ENCODE measurements around the gene AP2B1. TPM values are rescaled to one million over a fixed set of nuclear protein-coding genes. Genes with fewer than 3 reads are reported as not detected.

AP2B1 gene
- total and polyA plus RNA-seq, 2 experiments from 2014 or later: 54.7 to 90.9 TPM

GRCh38 chr17:35726953-35727460, 139.9 kb downstream of the AP2B1 start:
- Histone ChIP-seq H3K27ac (peak overlapping the region; percentile 94), H3K4me3 (no peak overlapping the region), H3K9me3 (ENCODE audit: low read depth) (no peaks in the 10 kb centered on the region), H3K36me3 (no peaks in the 10 kb centered on the region), H3K4me1 (ENCODE audit: low read depth) (peaks cover 67% of the 10 kb centered on the region), H3K27me3 (no peaks in the 10 kb centered on the region)
- peak in 1 of 2 donors; percentile 53 for DNase-seq (ENCODE audit: low read depth in 1 of 2, low spot score in 1 of 2)
- TF ChIP-seq CTCF (IDR thresholded peaks at IDR 0.05; ENCODE audit: low read depth, low read length): no peak

- H3K36me3 ChIP-seq: no peaks in the 10 kb centered on the region
- DNase-seq (ENCODE audit: low read depth in 1 of 2, low spot score in 1 of 2): no peak
- H3K27ac ChIP-seq: peak overlapping the region; percentile 94
- H3K4me3 ChIP-seq: no peak overlapping the region
- no peaks in the 10 kb centered on the region for H3K27me3 ChIP-seq
- H3K9me3 ChIP-seq (ENCODE audit: low read depth): no peaks in the 10 kb centered on the region
- peaks cover 67% of the 10 kb centered on the region for H3K4me1 ChIP-seq (ENCODE audit: low read depth)
- no peak for TF ChIP-seq CTCF (IDR thresholded peaks at IDR 0.05; ENCODE audit: low read depth, low read length)
Observed at GRCh38 chr17:35727635-35728034, 140.5 kb downstream of the AP2B1 start.

GRCh38 chr17:35728551-35728950, 141.4 kb downstream of the AP2B1 start:
- Histone ChIP-seq H3K27ac (no peak overlapping the region), H3K36me3 (no peaks in the 10 kb centered on the region), H3K27me3 (no peaks in the 10 kb centered on the region), H3K4me1 (ENCODE audit: low read depth) (peaks cover 62% of the 10 kb centered on the region), H3K9me3 (ENCODE audit: low read depth) (no peaks in the 10 kb centered on the region), H3K4me3 (no peak overlapping the region)
- no peak for TF ChIP-seq CTCF (IDR thresholded peaks at IDR 0.05; ENCODE audit: low read depth, low read length)
- DNase-seq (ENCODE audit: low read depth in 1 of 2, low spot score in 1 of 2): no peak

- Histone ChIP-seq H3K27ac (no peak overlapping the region), H3K27me3 (no peaks in the 10 kb centered on the region), H3K4me3 (no peak overlapping the region), H3K4me1 (ENCODE audit: low read depth) (peaks cover 56% of the 10 kb centered on the region), H3K9me3 (ENCODE audit: low read depth) (no peaks in the 10 kb centered on the region), H3K36me3 (no peaks in the 10 kb centered on the region)
- no peak for TF ChIP-seq CTCF (IDR thresholded peaks at IDR 0.05; ENCODE audit: low read depth, low read length)
- DNase-seq (ENCODE audit: low read depth in 1 of 2, low spot score in 1 of 2): no peak
Observed at GRCh38 chr17:35729405-35729833, 142.3 kb downstream of the AP2B1 start.

- DNase-seq (ENCODE audit: low read depth in 1 of 2, low spot score in 1 of 2): no peak
Observed at GRCh38 chr17:35730400-35731005, 143.4 kb downstream of the AP2B1 start.

More at GRCh38 chr17:35730400-35731005, 143.4 kb downstream of the AP2B1 start:
- peaks cover 46% of the 10 kb centered on the region for H3K4me1 ChIP-seq (ENCODE audit: low read depth)
- no peaks in the 10 kb centered on the region for H3K27me3 ChIP-seq
- no peaks in the 10 kb centered on the region for H3K9me3 ChIP-seq (ENCODE audit: low read depth)
- H3K36me3 ChIP-seq: no peaks in the 10 kb centered on the region
- TF ChIP-seq CTCF (IDR thresholded peaks at IDR 0.05; ENCODE audit: low read depth, low read length): no peak
- H3K4me3 ChIP-seq: no peak overlapping the region
- H3K27ac ChIP-seq: no peak overlapping the region
